Measurements from ENCODE around the gene NT5C.

NT5C gene

DNA sequence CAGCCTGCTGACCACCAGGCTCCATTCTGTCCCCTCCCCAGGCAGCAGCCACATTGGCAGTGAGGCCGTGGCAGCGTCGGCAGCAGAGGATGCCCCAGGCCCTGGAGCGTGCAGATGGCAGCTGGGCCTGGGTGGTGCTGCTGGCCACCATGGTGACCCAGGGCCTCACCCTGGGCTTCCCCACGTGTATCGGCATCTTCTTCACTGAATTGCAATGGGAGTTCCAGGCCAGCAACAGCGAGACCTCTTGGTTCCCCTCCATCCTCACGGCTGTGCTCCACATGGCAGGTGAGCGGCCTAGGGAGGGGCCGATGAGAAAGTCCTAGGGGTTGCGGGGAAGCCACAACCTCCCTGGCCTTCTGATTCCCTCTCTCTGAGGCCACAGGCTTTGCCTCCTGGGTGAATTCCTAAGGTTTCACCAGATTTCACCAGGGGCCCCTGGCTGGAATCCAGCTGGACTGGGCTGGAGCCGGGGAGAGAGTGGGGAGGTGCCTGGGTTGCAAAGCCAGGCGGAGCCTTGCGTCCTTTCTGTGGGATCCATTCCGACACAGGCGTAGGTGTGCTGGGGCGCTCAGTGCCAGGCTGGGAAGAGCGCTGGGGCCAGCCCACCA lies 37.9 kb downstream of the NT5C start:
- DNase-seq (ENCODE audit: low read depth in 2 of 2): no peak

DNA sequence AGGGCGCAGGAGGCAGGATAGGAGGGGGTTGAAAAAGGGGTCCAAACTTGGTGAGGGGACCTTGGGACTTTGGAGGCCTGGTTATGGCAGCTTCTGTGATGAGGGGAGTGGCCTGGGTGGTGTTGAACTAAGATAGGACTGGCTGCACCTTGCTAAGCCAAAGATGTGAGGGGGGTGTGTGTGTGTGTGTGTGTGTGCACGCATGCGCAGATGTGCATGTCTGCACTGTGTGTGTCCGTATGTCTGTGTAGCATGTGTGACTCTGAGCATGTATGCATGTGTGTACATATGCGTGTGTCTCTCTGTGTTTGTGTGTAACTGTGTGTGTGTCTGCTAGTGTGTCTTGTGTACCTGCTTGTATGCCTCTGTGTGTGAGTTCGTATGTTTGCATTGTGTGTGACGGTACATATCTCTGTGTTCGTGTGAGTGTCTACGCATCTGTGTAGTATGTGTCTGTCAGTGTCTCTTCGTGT lies 39.7 kb downstream of the NT5C start:
- no peak for DNase-seq (ENCODE audit: low read depth in 2 of 2)

DNA sequence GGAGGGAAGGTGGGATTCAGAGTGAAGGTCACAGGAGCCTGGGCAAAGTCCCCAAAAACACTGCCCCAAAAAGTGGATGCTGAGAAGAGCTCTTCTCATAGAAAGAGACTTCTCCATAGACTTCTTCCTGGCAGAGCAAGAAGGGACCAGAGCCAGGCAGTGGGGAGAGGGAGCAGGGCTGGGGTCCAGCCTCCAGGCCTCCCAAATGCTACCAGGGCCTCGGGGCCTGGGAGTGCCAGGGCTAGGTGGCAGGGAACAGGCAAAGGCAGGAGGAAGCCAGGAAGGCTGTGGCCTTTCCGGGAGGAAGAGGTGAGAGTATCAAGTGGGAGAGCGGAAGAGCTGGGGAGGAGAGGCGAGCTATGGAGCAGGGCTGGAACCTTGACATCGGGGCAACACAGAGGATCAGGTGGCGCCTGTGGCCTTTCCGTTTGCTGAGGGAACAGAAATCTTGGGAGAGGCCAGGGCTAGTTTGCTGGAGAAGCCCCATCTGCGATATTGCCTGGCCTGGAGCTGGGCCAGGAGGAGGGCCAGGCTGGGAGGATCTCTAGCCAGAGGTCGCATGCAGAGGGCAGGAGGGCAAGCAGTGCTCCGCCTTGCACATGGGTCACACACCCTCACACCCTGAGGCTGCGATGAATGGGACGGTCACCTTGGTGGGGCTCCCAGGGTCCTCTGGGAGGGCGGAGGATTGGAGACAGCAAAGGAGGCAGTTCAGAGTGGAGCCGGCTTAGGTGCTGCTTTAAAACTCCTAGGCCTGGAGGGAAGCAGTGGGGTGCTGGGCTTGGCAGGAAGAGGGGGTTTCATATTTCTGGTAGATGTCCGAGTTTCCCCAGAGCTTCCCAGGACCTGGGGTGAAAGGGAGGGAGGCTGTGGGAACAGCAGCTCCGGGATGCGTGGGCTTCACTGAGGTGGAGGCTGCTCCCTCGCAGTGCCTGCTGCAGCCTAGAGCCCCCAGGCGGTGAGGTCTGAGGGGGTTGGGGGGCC lies 40.4 kb downstream of the NT5C start:
- no peak for DNase-seq (ENCODE audit: low read depth in 2 of 2)

DNA sequence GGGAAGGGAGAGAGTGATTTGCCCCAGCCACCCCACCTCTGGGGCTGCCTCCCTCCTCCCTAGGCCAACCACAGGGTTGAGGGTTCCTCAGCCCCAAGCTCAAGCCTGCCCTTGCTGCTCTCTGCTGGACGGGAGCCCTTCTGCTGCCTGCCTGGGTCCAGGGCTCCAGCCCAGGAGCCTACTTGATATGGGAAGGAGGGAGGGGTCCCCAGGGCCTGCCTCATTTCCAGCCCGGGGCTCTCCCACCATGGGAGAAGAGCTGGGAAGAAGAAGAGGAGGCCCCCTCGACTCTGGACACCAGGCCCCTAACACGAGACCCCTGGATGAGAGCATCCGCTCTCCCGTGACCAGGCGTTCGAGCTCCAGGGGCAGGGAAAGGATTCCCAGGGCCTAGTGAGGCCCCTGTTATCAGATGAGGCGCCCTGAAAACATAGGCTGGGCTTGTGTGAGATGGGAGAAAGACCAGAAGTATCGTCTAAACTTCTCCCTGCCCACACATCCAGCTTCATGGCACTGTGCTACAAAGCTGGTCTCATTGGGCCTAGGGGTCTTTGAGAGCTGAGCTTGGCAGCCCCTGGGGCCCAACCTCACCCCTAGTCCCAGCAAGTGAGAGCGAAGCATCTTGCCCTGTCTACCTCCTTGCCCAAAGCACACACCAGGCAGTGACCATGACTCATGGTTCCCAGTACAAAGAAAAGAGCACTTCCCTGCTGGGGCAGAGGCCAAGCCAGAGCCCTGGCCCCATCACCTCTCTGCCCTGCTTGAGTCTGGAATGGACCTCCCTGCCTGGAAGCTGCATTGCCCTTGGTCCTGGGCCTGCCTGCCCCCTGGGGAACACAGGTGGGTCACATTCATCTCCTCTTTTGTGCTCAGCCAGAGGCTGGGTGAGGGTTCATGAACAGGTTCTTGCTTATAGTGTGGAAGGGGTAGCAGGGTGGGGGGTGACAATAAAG lies 42.8 kb downstream of the NT5C start:
- DNase-seq (ENCODE audit: low read depth in 2 of 2): no peak

DNA sequence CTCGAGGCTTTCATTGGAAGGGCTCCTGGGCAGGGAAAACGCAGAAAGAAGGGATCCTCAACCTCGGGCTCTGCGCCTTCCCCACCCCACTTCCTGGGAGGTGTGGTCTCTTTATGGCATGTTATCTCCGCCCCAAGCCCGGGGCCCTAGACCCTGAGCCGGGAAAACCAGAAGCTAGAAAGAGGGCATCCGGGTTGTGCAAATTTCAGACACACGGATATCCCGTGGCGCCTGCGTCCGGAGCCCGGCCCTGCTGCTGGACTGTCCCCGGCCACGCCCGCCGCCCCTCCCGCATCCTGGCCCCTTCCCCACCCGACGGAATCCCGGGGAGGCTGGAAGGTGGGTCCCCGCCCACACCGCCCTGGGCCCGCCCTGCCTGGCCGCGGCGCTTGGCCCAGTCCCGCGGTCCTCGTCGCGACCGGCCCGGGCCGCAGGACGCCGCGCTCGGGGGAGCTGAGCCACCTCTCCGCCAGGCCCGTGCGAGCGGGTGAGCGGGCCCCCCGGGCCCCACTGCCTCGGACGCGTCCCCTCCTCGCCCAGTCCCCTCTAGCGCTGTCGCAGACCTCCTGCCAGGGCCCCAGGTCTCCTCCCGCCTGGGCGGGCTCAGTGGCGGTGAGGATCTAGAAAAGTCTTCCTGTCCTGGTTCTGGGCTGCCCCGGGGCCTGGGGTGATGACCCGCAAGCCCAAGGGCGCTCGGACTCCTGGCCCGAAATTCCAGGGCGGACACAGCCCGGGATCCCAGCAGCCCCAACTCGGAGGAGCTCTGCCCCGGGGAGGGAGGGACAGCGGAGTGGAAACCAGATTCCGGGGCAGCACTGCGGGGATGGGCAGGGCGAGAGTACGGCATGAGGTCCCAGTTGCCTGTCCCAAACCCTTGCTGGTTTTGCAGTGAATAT lies 43.7 kb downstream of the NT5C start, which contains the start of gene SLC16A5:
Gene SLC16A5 (plus strand): TSS at position 397 of the 896 bp plus-strand sequence. CDS start 5,683 bp downstream, outside the sequence.
- DNase-seq (ENCODE audit: low read depth in 2 of 2): no peak

DNA sequence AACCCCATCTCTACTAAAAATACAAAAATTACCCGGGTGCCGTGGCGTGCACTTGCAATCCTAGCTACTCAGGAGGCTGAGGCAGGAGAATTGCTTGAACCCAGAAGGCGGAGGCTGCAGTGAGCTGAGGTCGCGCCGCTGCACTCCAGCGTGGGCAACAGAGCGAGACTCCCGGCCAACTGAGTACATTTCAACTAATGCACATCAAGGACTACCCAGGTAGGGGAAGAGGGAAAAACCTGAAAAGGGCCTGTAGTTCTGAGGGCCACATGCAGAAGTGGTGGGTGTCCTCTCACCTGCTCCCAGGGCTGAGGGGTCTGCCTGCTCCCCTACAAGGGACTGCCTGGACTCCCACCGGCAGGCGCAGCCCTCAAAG lies 44.4 kb downstream of the NT5C start:
- DNase-seq (ENCODE audit: low read depth in 2 of 2): no peak

DNA sequence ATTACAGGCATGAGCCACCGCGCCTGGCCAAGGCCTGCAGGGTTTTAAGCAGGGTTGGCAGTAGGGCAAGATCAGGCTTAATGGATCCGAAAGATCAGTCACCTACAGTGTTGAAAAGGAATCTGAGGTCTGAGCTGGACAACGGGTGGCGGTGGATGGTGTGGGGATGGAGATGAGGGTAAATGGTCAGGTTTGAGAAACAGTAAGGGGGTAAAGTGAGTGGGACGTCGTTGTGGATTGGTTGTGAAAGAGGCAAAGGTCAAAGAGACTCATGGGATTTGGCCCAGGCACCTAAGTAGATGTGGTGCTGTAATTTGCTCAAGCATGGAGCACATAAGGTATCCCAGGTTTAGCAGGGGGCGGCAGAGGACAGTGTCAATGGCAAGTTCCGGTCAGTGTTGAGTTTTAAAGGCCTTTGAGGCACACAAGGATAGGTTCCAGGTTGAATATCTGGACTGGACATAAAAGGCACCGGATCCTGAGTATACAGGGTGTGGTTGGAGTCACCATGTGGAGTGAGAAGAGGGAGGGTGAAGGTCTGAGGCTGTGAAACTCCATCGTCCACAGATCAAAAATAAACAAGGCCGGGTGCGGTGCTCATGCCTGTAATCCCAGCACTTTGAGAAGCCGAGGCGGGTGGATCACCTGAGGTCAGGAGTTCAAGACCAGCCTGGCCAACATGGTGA lies 44.9 kb downstream of the NT5C start:
- no peak for DNase-seq (ENCODE audit: low read depth in 2 of 2)

DNA sequence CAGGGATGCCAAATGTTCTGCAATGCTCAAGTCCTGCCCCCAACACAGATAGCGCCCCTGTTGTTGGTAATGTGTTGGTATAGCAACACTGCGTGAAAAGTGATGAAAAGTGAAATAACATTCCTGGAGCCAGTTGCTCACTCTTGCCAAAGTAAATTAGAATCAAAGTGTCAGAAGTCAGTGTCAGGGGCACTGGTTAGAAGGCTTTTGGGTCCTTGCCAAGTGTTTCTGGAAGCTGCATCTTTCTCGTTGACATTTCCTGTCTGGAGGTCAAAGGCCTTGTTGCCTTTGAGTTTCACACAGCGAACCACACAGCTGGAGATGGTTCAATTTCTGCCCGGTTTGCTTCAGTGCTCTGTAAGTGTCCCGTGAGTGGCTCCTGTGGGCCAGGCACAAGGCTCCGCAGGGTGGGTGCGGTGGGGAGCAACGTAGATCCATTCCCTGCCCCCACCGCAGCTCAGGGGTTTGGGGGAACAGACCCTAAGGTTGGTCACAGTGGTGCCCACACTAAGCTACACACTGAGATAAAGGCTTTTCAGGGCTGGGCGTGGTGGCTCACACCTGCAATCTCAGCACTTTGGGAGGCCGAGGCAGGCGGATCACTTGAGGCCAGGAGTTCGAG lies 47.4 kb downstream of the NT5C start:
- DNase-seq (ENCODE audit: low read depth in 2 of 2): no peak

DNA sequence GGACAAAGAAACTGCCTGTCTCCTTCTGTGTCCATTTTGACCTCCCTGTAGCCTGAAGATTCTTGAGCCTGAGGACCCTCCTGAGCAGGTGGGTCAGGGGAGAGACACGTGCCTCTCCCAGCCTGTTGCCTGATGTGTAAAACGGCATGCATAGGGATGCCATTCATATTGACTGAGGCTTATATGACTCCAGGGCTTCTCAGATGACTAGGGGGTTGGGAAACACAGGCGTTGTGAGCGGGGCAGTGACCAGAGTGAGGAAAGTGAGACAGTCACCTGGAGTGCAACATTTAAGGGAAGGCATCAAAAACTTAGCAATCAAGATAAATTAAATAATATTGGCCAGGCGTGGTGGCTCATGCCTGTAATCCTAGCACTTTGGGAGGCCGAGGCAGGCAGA lies 48.9 kb downstream of the NT5C start:
- DNase-seq (ENCODE audit: low read depth in 2 of 2): no peak

DNA sequence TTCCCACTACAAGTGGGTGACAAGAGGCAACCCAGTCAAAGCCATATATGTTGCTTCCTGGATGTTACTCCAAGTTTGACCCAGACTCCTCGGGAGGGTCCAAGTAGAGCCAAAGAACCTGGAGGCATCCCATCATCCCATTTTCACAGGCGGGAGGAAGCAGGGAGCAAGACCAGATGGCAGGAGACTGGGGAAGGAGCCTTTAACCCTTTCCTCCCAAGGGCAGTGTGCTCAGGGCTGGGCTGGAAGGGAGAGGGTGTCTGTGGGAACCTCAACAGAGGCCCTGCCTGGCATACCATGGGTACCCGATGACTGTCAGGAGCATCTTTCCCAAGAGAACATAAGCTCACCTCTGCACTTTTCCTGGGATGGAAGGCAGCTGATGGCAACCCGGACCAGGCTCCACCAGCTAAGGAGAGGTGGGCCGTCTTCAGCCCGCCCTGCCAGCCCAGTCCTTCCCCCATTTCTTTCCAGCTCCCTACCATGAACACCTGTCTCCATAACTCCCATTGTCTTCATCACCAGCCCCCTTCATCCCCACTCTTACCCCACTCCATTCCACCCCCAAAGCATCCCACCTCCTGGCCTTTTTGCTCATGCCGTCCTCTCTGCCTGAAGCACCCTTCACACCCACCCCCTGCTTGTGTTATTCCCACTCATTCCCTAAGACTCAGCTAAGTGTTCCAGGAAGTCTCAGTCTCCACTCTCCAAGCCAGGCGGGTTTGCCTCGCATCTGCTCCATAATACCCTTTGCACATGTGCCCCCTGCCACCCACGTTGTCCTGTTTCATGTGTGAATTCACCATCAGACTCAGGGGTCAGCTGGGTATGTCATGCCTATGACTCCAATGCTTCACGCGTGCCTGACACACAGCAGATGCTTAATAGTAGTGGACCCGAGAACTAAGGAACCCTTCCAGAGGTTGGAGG lies 49.7 kb downstream of the NT5C start:
- DNase-seq (ENCODE audit: low read depth in 2 of 2): no peak
